Keratinocyte (primary cell): ENCODE measurements around the gene HECTD2. TPM values are rescaled to one million over a fixed set of nuclear protein-coding genes. Genes with fewer than 3 reads are reported as not detected.

Experiments
- DNase-seq: peaks from one replicate; pipeline ENCODE4 v3.0.0-alpha.2; 2011; ENCODE audit warnings: low read depth, missing footprints, low spot score
- FAIRE-seq: peaks from 2 replicates; lab custom pipeline; 2011; peaks lifted over from hg19 to GRCh38; lab: Jason Lieb, UNC
- H2AFZ ChIP-seq: 2 replicates; pipeline ENCODE4 v1.6.0; 2012; ENCODE audit warnings: low read length, control low read depth, inconsistent platforms; ENCODE audit not compliant: control insufficient read depth
- H3K27ac ChIP-seq: 2 replicates; pipeline ENCODE4 v1.5.1; 2011; ENCODE audit warnings: low read length; ENCODE audit not compliant: control insufficient read depth, insufficient read depth
- H3K27me3 ChIP-seq: 3 replicates; pipeline ENCODE4 v1.6.0; 2011; ENCODE audit warnings: low read length; ENCODE audit not compliant: control insufficient read depth, insufficient read depth; ENCODE audit errors: extremely low read depth
- H3K36me3 ChIP-seq, 2 experiments: 2 replicates in 1 of 2; 3 replicates in 1 of 2; pipeline ENCODE4 v1.5.1; 2011; ENCODE audit warnings: low read length in 2 of 2, mild to moderate bottlenecking in 1 of 2; ENCODE audit not compliant: control insufficient read depth in 2 of 2, insufficient read depth in 2 of 2; ENCODE audit errors: extremely low read depth in 1 of 2
- H3K4me1 ChIP-seq: 3 replicates; pipeline ENCODE4 v1.5.1; 2011; ENCODE audit warnings: low read length; ENCODE audit not compliant: control insufficient read depth, insufficient read depth; ENCODE audit errors: extremely low read depth
- H3K4me2 ChIP-seq: 3 replicates; pipeline ENCODE4 v1.6.0; 2011; ENCODE audit warnings: low read depth, low read length; ENCODE audit not compliant: control insufficient read depth, insufficient read depth; ENCODE audit errors: extremely low read depth
- H3K4me3 ChIP-seq, 3 experiments: fragments of 200-600 bp in 1 of 3; sonication (generic) in 1 of 3; 2 replicates in 2 of 3; 3 replicates in 1 of 3; pipeline ENCODE4 v1.5.1; 2011 to 2016; ENCODE audit warnings: low read length in 3 of 3, mild to moderate bottlenecking in 3 of 3, control low read depth in 2 of 3, inconsistent platforms in 1 of 3, low read depth in 1 of 3, mixed read lengths in 1 of 3, mixed run types in 1 of 3, moderate library complexity in 1 of 3; ENCODE audit not compliant: control insufficient read depth in 2 of 3, insufficient read depth in 2 of 3; ENCODE audit errors: extremely low read depth in 1 of 3
- H3K79me2 ChIP-seq: 2 replicates; pipeline ENCODE4 v1.6.0; 2012; ENCODE audit warnings: low read length; ENCODE audit not compliant: control insufficient read depth, insufficient read depth
- H3K9ac ChIP-seq: 3 replicates; pipeline ENCODE4 v1.6.0; 2011; ENCODE audit warnings: low read length; ENCODE audit not compliant: control insufficient read depth, insufficient read depth; ENCODE audit errors: extremely low read depth
- H3K9me1 ChIP-seq: 3 replicates; pipeline ENCODE4 v1.6.0; 2011; ENCODE audit warnings: low read length; ENCODE audit not compliant: control insufficient read depth, insufficient read depth; ENCODE audit errors: extremely low read depth
- H3K9me3 ChIP-seq: 2 replicates; pipeline ENCODE4 v1.5.1; 2012; ENCODE audit warnings: low read depth, low read length; ENCODE audit not compliant: control insufficient read depth
- H4K20me1 ChIP-seq: 3 replicates; pipeline ENCODE4 v1.6.0; 2011; ENCODE audit warnings: low read length; ENCODE audit not compliant: control insufficient read depth, insufficient read depth; ENCODE audit errors: extremely low read depth
- CTCF ChIP-seq, 3 experiments: IDR thresholded peaks in 1 of 3; conservative IDR thresholded peaks in 1 of 3; optimal IDR thresholded peaks in 1 of 3; 2 replicates in 2 of 3; 3 replicates in 1 of 3; pipeline versions ENCODE3 to v1.5.1; 2011; ENCODE audit warnings: low read length in 3 of 3, mild to moderate bottlenecking in 3 of 3, moderate library complexity in 2 of 3, control low read depth in 1 of 3, inconsistent platforms in 1 of 3; ENCODE audit not compliant: insufficient read depth in 2 of 3; ENCODE audit errors: extremely low read depth in 1 of 3
- EZH2 ChIP-seq: IDR thresholded peaks from one replicate; pipeline ENCODE4 v1.6.1; 2012; ENCODE audit warnings: inconsistent platforms, mild to moderate bottlenecking, low read length, moderate library complexity
- dilution Hi-C: fragments of 300-500 bp; cut with MboI; formaldehyde crosslinking; loops from one replicate; pipeline ENCODE4 v1.7.0; 2020; ENCODE audit warnings: low sequenced_read_pairs; ENCODE audit not compliant: extremely low pct_ligation_motif_present
- polyA plus RNA-seq, 5 experiments: library from polyadenylated mRNA; depleted of rRNA in 3 of 5; stranded (reverse) in 3 of 5; stranded (forward) in 1 of 5; unstranded in 1 of 5; fragments of >200 nt; gene quantifications; 1 replicate in 1 of 5; 2 replicates in 3 of 5; 3 replicates in 1 of 5; pipeline versions ENCODE4 v1.2.1 to v1.2.3, GENCODE V29; 2011 to 2012; ENCODE audit warnings: missing spikeins in 2 of 5, low read depth in 1 of 5, low replicate concordance in 1 of 5

HECTD2 gene
- polyA plus RNA-seq, 1 donor (not counting 4 experiments of a cell fraction or from before 2014, with no cell fraction given): 2.2 TPM

DNA sequence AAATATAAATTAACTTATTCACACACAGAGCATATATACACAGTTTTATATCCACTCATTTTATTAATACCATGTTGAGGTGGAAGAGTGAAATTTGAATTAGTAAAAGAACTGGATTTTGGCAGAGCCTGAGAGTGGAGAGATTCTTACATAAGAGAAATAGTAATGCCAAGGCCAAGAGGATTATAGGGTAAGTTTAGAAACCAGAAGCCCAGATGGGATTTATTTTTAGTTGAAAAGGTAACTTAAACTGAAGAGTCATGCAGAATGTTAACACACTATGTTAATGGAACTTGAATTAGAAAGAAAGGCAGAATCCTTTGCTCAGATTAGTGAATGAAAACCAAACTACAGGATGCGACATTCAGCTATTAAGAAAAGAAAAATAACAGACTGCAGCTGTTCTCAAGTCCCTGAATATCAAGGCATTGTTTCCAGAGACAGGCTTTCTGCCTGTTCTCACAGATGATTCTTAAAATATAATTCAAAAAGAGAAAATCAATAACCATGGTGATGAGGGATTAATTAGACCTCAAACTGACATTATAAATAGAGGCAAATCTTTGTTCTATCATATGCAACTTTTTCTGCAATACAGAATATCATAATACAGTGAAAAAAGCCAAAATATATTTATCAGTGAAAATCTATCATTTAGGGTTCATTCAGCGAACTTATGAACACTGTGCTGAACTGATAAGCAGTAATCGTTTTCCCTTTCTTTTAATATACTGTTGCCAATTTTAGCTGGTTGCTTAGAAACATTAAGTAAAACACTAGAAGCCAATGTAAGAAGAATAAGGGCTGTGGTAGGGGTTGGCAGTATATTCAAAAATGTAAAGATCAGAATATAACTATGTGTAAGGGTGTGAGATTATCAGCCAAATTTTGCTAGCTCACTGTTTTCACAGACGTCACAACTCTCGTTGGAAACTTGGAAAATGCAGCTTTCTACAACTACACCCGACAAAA lies 34.4 kb downstream of the HECTD2 start:
- H3K36me3 ChIP-seq: no peaks in the 10 kb centered on the region
- H3K4me3 ChIP-seq: no peak overlapping the region
- H3K27ac ChIP-seq: no peak overlapping the region
- H2AFZ ChIP-seq: no peak overlapping the region
- no peaks in the 10 kb centered on the region for H3K9me3 ChIP-seq
- no peaks in the 10 kb centered on the region for H3K79me2 ChIP-seq
- no peak for DNase-seq
- dilution Hi-C loops: no loop called here
- H3K4me1 ChIP-seq: no peaks in the 10 kb centered on the region
- TF ChIP-seq EZH2: no peak
- no peak for TF ChIP-seq CTCF (optimal IDR thresholded peaks at IDR 0.05 in 1 of 3, IDR thresholded peaks at IDR 0.05 in 1 of 3, conservative IDR thresholded peaks at IDR 0.05 in 1 of 3; ENCODE audit: extremely low read depth in 1 of 3, insufficient read depth in 2 of 3, low read length in 3 of 3)
- no peak overlapping the region for H3K4me2 ChIP-seq
- H3K9ac ChIP-seq: no peak overlapping the region
- H3K9me1 ChIP-seq: no peaks in the 10 kb centered on the region
- no peaks in the 10 kb centered on the region for H3K27me3 ChIP-seq
- H4K20me1 ChIP-seq: no peaks in the 10 kb centered on the region
- FAIRE-seq: no peak

DNA sequence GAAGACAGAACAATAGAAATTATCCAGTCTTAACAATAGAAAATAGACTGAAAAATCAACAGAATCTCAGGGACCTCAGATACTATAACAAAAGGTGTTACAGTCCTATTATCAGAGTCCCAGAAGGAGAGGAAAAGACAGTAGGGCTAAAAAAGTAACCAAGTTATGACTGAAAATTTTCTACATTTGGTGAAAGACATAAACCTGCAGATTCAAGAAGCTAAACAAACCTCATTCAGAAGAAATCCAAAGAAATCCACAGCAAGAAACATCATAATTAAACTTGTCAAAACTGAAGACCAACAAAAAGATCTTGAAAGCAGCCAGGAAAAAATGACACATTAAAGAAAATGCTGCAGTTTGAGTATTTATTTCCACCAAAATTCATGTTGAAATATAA lies 41.9 kb downstream of the HECTD2 start:
- no peaks in the 10 kb centered on the region for H3K36me3 ChIP-seq
- H4K20me1 ChIP-seq: no peaks in the 10 kb centered on the region
- DNase-seq: no peak
- dilution Hi-C loops: no loop called here
- no peaks in the 10 kb centered on the region for H3K79me2 ChIP-seq
- no peaks in the 10 kb centered on the region for H3K9me1 ChIP-seq
- H2AFZ ChIP-seq: no peak overlapping the region
- no peaks in the 10 kb centered on the region for H3K27me3 ChIP-seq
- no peak overlapping the region for H3K4me2 ChIP-seq
- no peak overlapping the region for H3K27ac ChIP-seq
- TF ChIP-seq EZH2 (no peak), CTCF (optimal IDR thresholded peaks at IDR 0.05 in 1 of 3, IDR thresholded peaks at IDR 0.05 in 1 of 3, conservative IDR thresholded peaks at IDR 0.05 in 1 of 3; ENCODE audit: extremely low read depth in 1 of 3, insufficient read depth in 2 of 3, low read length in 3 of 3) (no peak)
- H3K9ac ChIP-seq: no peak overlapping the region
- H3K4me1 ChIP-seq: no peaks in the 10 kb centered on the region
- H3K9me3 ChIP-seq: peaks cover 2% of the 10 kb centered on the region
- FAIRE-seq: no peak
- no peak overlapping the region for H3K4me3 ChIP-seq
